Heart left ventricle (tissue), 11 donors: Measurements from ENCODE around the gene ARF4. TPM values are rescaled to one million over a fixed set of nuclear protein-coding genes. Genes with fewer than 3 reads are reported as not detected.

Experiments used
- polyA plus RNA-seq, 2 donors: library from polyadenylated mRNA; stranded (reverse); fragments of 200-250 nt; gene quantifications; one replicate each; pipeline ENCODE4 v1.2.3, GENCODE V29; 2013
- total RNA-seq, 9 donors: library from RNA; depleted of rRNA in 2 of 9; stranded (reverse); fragments of >200 nt in 2 of 9; fragmentation: NEBNext Ultra II Directional in 3 of 9; extraction: Animal tissue kit (Norgen Biotek cat#: 25700) in 3 of 9; gene quantifications; one replicate each; pipeline versions ENCODE4 v1.1.0 to v1.2.4, GENCODE V29; 2016 to 2023
- donor health status: ischemic (EF 13 %, LVEDD 7.1; RV severe dilation, severe dysfunction).
- donor health status: healthy with polysubstance abuse.
- donor health status: DM: no; HTN: yes; CAD: no.
- donor health status: DM: no; HTN: no; CAD: no.
- donor health status: ischemic (EF 25% LVEDD 5.7; RV mildly dilated, moderate dysfunction).
- donor health status: healthy.
- donor health status: DM: yes; HTN: yes; CAD: no.
- donor health status: PGD.
- donor health status: nonischemic (EF 23%, LVEDD 6.1; RV moderate dilation, normal function).

The ARF4 gene
- total and polyA plus RNA-seq, 11 donors = 37.9 to 159 (median 74.6) TPM

Other genes starting within 250 kb of the ARF4 start
- under 1 TPM in 3 of 9 donors, not detected in 6; 0.20 to 0.42 (median 0.32) TPM for gene DNAH12, start 53.0 kb downstream of the ARF4 start, total RNA-seq
- gene DNAH12, start 53.0 kb downstream of the ARF4 start, polyA plus RNA-seq = under 1 TPM in 1 of 2 donors, not detected in 1; 0.04 TPM
- gene PDE12, start 41.1 kb downstream of the ARF4 start, total RNA-seq = 10 to 100 TPM in 8 of 9 donors, 1 to 10 TPM in 1; 8.3 to 14.6 (median 12.8) TPM
- 10 to 100 TPM in 1 of 2 donors, 1 to 10 TPM in 1; 2.7 to 10.3 TPM for gene PDE12, start 41.1 kb downstream of the ARF4 start, polyA plus RNA-seq
- 10 to 100 TPM; 12.3 to 27.9 (median 18.6) TPM for gene DENND6A, start 95.7 kb upstream of the ARF4 start, total RNA-seq
- gene DENND6A, start 95.7 kb upstream of the ARF4 start, polyA plus RNA-seq = 1 to 10 TPM; 4.9 to 6.3 TPM
- 100 to 1,000 TPM; 163 to 534 (median 290) TPM for gene SLMAP, start 159.0 kb upstream of the ARF4 start, total RNA-seq
- 100 to 1,000 TPM in 1 of 2 donors, 10 to 100 TPM in 1; 96.4 to 157 TPM for gene SLMAP, start 159.0 kb upstream of the ARF4 start, polyA plus RNA-seq